22Rv1 (cell line): ENCODE measurements around the gene CRYM.

ENCODE experiments used
- H3K27ac ChIP-seq: fragments of 450-650 bp; 2 replicates; pipeline ENCODE4 v1.5.1; 2017
- CTCF ChIP-seq: fragments of 450-650 bp; IDR thresholded peaks from 2 replicates; pipeline ENCODE4 v1.5.1; 2017; ENCODE audit warnings: mild to moderate bottlenecking
- ZFX ChIP-seq: fragments of 450-650 bp; IDR thresholded peaks from 2 replicates; pipeline ENCODE4 v1.6.1; 2017; ENCODE audit warnings: antibody characterized with exemption, borderline replicate concordance

Gene CRYM

GRCh38 chr16:21244518-21245215 is 33.4 kb downstream of the CRYM start:
- no peak for TF ChIP-seq ZFX
- no peak for TF ChIP-seq CTCF
- H3K27ac ChIP-seq: no peak overlapping the region

- H3K27ac ChIP-seq: no peak overlapping the region
- TF ChIP-seq ZFX: no peak
- TF ChIP-seq CTCF: no peak
Observed at GRCh38 chr16:21242756-21243155, 35.3 kb downstream of the CRYM start.

- no peak for TF ChIP-seq ZFX
- no peak for TF ChIP-seq CTCF
- no peak overlapping the region for H3K27ac ChIP-seq
Observed at GRCh38 chr16:21239646-21240045, 38.4 kb downstream of the CRYM start.

GRCh38 chr16:21236831-21237230 is 41.3 kb downstream of the CRYM start:
- H3K27ac ChIP-seq: no peak overlapping the region
- TF ChIP-seq CTCF: no peak
- no peak for TF ChIP-seq ZFX

- H3K27ac ChIP-seq: no peak overlapping the region
- no peak for TF ChIP-seq CTCF
Observed at GRCh38 chr16:21235199-21235585, 42.9 kb downstream of the CRYM start.

- no peak within 1 kb of the TSS for H3K27ac ChIP-seq
- TF ChIP-seq CTCF (no peak), ZFX (no peak)
Observed at GRCh38 chr16:21233521-21234150, 44.5 kb downstream of the CRYM start, which contains the start of gene ANKS4B. Gene ANKS4B (plus strand): TSS chr16:21233699. CDS start chr16:21233738, 39 bp downstream.

- H3K27ac ChIP-seq: no peak overlapping the region
- TF ChIP-seq CTCF (no peak), ZFX (no peak)
Observed at GRCh38 chr16:21233045-21233520, 45.0 kb downstream of the CRYM start.
